WERI-Rb-1 (cell line): ENCODE results near the gene PDE4B.

Source experiments
- DNase-seq: peaks from one replicate; pipeline ENCODE4 v3.0.0-alpha.2; 2020
- H3K27ac ChIP-seq: fragments of 250-450 bp; sonication (Bioruptor Pico); 2 replicates; pipeline ENCODE4 v1.5.1; 2020; ENCODE audit warnings: mild to moderate bottlenecking, moderate library complexity
- H3K27me3 ChIP-seq: fragments of 250-450 bp; sonication (Bioruptor Pico); 2 replicates; pipeline ENCODE4 v1.5.1; 2021; ENCODE audit warnings: mild to moderate bottlenecking, low read depth, moderate library complexity; ENCODE audit not compliant: insufficient read depth, severe bottlenecking
- H3K36me3 ChIP-seq: fragments of 250-450 bp; sonication (Bioruptor Pico); 2 replicates; pipeline ENCODE4 v1.5.1; 2020; ENCODE audit warnings: mild to moderate bottlenecking, moderate library complexity
- H3K4me3 ChIP-seq: 2 replicates; pipeline ENCODE4 v1.5.1; 2011; ENCODE audit warnings: low read depth, mild to moderate bottlenecking, control low read depth, low read length
- H3K9me3 ChIP-seq: fragments of 250-450 bp; sonication (Bioruptor Pico); 2 replicates; pipeline ENCODE4 v1.5.1; 2021; ENCODE audit warnings: mild to moderate bottlenecking, moderate library complexity; ENCODE audit not compliant: severe bottlenecking
- CTCF ChIP-seq: IDR thresholded peaks from 2 replicates; pipeline ENCODE4 v1.5.1; 2011; ENCODE audit warnings: low read depth, mild to moderate bottlenecking, control low read depth, inconsistent platforms, low read length

Gene PDE4B

GRCh38 chr1:66265796-66266195 is 473.1 kb downstream of the PDE4B start:
- Histone ChIP-seq H3K36me3 (no peaks in the 10 kb centered on the region), H3K4me3 (no peak overlapping the region), H3K27ac (no peak overlapping the region), H3K27me3 (no peaks in the 10 kb centered on the region), H3K9me3 (no peaks in the 10 kb centered on the region)
- no peak for DNase-seq
- no peak for TF ChIP-seq CTCF

- no peaks in the 10 kb centered on the region for H3K9me3 ChIP-seq
- no peak overlapping the region for H3K4me3 ChIP-seq
- no peak for DNase-seq
- H3K27me3 ChIP-seq = no peaks in the 10 kb centered on the region
- H3K36me3 ChIP-seq = no peaks in the 10 kb centered on the region
- H3K27ac ChIP-seq = no peak overlapping the region
- no peak for TF ChIP-seq CTCF
Observed at GRCh38 chr1:66266350-66266749, 473.7 kb downstream of the PDE4B start.

- H3K9me3 ChIP-seq = no peaks in the 10 kb centered on the region
- no peak for TF ChIP-seq CTCF
- H3K36me3 ChIP-seq = no peaks in the 10 kb centered on the region
- H3K27ac ChIP-seq = no peak overlapping the region
- no peaks in the 10 kb centered on the region for H3K27me3 ChIP-seq
- no peak for DNase-seq
- no peak overlapping the region for H3K4me3 ChIP-seq
Observed at GRCh38 chr1:66266756-66267155, 474.1 kb downstream of the PDE4B start.

- Histone ChIP-seq H3K36me3 (no peaks in the 10 kb centered on the region), H3K4me3 (no peak overlapping the region), H3K27me3 (no peaks in the 10 kb centered on the region), H3K27ac (no peak overlapping the region), H3K9me3 (no peaks in the 10 kb centered on the region)
- no peak for TF ChIP-seq CTCF
- no peak for DNase-seq
Observed at GRCh38 chr1:66267201-66267940, 474.7 kb downstream of the PDE4B start.

- no peak for TF ChIP-seq CTCF
- no peak for DNase-seq
- Histone ChIP-seq H3K36me3 (no peaks in the 10 kb centered on the region), H3K27ac (no peak overlapping the region), H3K9me3 (no peaks in the 10 kb centered on the region), H3K27me3 (no peaks in the 10 kb centered on the region), H3K4me3 (no peak overlapping the region)
Observed at GRCh38 chr1:66269222-66269621, 476.5 kb downstream of the PDE4B start.
